Panc1 (cell line): ENCODE results near the gene PRKCA.

Source experiments
- POLR2AphosphoS5 ChIP-seq: IDR thresholded peaks from 2 replicates; pipeline ENCODE4 v1.6.1; 2012; ENCODE audit warnings: mild to moderate bottlenecking, low read depth, low read length, moderate library complexity
- SIN3A ChIP-seq: IDR thresholded peaks from 2 replicates; pipeline ENCODE4 v1.6.1; 2012; ENCODE audit warnings: low read depth, mild to moderate bottlenecking, low read length, moderate library complexity, borderline replicate concordance; ENCODE audit not compliant: insufficient read depth
- TCF7L2 ChIP-seq: IDR thresholded peaks from 2 replicates; pipeline ENCODE4 v1.6.1; 2011; ENCODE audit warnings: mild to moderate bottlenecking, low read depth, low read length, inconsistent platforms
- TF ChIP-seq, protein P1 (sequence below): fragments of 450-650 bp; IDR thresholded peaks from 2 replicates; pipeline ENCODE4 v1.5.1; 2017; ENCODE audit warnings: mild to moderate bottlenecking
- TF ChIP-seq, protein P2 (sequence below), 2 experiments: IDR thresholded peaks; 2 replicates each; pipeline ENCODE4 v1.6.1; 2011 to 2012; ENCODE audit warnings: low read depth in 2 of 2, control low read depth in 1 of 2, low read length in 1 of 2, mild to moderate bottlenecking in 1 of 2, moderate library complexity in 1 of 2; ENCODE audit not compliant: insufficient read depth in 1 of 2

DNA sequence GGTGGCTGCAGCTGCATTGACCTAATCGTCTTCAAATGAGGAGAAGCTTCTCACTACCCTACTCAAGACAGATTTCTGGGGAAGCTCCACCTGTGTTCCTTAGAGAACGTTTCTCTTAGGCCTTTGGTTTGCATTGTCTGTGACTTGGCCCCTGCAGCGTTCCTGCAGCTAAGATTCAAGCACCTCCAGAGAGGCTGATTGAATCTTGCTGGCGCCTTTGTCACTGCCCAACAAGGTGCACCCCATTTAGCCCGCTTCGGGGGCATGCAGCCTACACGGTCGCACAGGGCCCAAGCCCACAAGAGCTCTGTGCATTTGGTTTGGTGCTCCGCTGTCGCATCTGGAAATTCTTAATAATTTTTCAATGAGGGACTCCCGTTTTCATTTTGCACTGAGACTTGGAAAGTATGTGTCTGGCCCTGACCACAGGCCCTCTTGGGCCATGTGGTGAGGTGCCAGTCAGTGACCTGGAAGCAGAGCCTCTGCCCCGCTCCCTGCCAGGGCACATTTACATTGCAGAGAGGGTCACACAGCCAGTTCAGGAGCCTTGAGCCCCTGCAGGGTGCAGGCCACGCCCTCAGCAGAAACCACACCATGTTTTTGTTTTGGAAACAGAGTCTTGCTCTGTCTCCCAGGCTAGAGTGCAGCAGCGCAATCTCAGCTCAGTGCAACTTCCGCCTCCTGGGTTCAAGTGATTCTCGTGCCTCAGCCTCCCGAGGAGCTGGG lies 481.4 kb downstream of the PRKCA start:
- TF ChIP-seq, protein P1, sequence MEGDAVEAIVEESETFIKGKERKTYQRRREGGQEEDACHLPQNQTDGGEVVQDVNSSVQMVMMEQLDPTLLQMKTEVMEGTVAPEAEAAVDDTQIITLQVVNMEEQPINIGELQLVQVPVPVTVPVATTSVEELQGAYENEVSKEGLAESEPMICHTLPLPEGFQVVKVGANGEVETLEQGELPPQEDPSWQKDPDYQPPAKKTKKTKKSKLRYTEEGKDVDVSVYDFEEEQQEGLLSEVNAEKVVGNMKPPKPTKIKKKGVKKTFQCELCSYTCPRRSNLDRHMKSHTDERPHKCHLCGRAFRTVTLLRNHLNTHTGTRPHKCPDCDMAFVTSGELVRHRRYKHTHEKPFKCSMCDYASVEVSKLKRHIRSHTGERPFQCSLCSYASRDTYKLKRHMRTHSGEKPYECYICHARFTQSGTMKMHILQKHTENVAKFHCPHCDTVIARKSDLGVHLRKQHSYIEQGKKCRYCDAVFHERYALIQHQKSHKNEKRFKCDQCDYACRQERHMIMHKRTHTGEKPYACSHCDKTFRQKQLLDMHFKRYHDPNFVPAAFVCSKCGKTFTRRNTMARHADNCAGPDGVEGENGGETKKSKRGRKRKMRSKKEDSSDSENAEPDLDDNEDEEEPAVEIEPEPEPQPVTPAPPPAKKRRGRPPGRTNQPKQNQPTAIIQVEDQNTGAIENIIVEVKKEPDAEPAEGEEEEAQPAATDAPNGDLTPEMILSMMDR, result no peak
- TF ChIP-seq, protein P2, sequence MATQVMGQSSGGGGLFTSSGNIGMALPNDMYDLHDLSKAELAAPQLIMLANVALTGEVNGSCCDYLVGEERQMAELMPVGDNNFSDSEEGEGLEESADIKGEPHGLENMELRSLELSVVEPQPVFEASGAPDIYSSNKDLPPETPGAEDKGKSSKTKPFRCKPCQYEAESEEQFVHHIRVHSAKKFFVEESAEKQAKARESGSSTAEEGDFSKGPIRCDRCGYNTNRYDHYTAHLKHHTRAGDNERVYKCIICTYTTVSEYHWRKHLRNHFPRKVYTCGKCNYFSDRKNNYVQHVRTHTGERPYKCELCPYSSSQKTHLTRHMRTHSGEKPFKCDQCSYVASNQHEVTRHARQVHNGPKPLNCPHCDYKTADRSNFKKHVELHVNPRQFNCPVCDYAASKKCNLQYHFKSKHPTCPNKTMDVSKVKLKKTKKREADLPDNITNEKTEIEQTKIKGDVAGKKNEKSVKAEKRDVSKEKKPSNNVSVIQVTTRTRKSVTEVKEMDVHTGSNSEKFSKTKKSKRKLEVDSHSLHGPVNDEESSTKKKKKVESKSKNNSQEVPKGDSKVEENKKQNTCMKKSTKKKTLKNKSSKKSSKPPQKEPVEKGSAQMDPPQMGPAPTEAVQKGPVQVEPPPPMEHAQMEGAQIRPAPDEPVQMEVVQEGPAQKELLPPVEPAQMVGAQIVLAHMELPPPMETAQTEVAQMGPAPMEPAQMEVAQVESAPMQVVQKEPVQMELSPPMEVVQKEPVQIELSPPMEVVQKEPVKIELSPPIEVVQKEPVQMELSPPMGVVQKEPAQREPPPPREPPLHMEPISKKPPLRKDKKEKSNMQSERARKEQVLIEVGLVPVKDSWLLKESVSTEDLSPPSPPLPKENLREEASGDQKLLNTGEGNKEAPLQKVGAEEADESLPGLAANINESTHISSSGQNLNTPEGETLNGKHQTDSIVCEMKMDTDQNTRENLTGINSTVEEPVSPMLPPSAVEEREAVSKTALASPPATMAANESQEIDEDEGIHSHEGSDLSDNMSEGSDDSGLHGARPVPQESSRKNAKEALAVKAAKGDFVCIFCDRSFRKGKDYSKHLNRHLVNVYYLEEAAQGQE (IDR thresholded peaks at IDR 0.05; ENCODE audit: insufficient read depth in 1 of 2, low read depth in 2 of 2, low read length in 1 of 2), result no peak
- TF ChIP-seq SIN3A (no peak), POLR2AphosphoS5 (no peak), TCF7L2 (no peak)
